ENCODE results near the gene CBLN1. TPM values are rescaled to one million over a fixed set of nuclear protein-coding genes. Genes with fewer than 3 reads are reported as not detected.

The CBLN1 gene
- total RNA-seq, 4 donors from 2014 or later: 0.26 to 0.38 TPM; not detected in 2

GRCh38 chr16:49281843-49282642 lies 405 bp upstream of the CBLN1 start:
- intact Hi-C loops (cut with DNase I): no loop called here
- peaks cover 6 to 64% (median 22%) of the 10 kb centered on the region in 3 donors for H3K4me1 ChIP-seq
- WGBS, 2 donors: no CpG with 5 or more reads among the region's 124 CpGs
- H3K27ac ChIP-seq: peak overlapping the region in 1 of 4 donors; percentile 55
- TF ChIP-seq POLR2A (IDR thresholded peaks at IDR 0.05) (no peak), CTCF (IDR thresholded peaks at IDR 0.05) (peak in 3 of 6 experiments; percentile 12 to 40 (median 39))
- H3K4me3 ChIP-seq: peak overlapping the region; percentile 22 to 64 (median 42)
- H3K27me3 ChIP-seq: peaks cover 25 to 98% (median 37%) of the 10 kb centered on the region in 4 donors
- no peaks in the 10 kb centered on the region for H3K9me3 ChIP-seq
- no peak for DNase-seq
- no peaks in the 10 kb centered on the region for H3K36me3 ChIP-seq

DNA sequence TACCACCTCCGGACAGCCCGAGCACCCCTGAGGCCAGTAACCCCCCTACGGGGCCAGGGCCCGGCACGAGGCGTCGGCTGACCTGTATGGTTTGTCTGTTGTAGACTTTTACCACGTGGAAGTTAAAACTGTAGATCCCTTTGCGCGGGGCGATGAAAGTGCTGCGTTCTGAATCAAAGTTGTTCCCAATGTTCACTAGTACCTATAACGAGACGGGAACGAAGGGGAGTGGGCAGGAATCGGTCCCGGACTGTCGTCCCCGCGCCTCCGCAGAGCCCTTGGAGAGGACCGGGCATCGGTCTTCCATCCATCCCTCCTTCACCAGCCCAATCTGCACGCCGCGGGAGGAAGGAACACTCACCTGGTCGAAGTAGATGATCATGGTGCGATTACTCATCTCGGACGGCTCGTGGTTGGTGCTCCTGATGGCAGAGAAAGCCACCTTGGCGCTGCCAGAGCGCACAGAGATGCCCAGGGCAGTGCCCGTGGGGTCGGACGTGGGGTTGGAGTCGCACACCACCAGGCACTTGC lies 732 bp downstream of the CBLN1 start:
- Histone ChIP-seq H3K4me3 (peak overlapping the region in 3 of 4 donors; percentile 34 to 64 (median 51)), H3K27me3 (peaks cover 25 to 98% (median 47%) of the 10 kb centered on the region in 4 donors), H3K36me3 (no peaks in the 10 kb centered on the region), H3K4me1 (peaks cover 6 to 70% (median 22%) of the 10 kb centered on the region in 3 donors), H3K27ac (no peak overlapping the region), H3K9me3 (no peaks in the 10 kb centered on the region)
- WGBS, 2 donors: 10 to 20% methylated on average over 3 to 18 of the region's 37 CpGs
- intact Hi-C loops (cut with DNase I): no loop called here
- no peak for DNase-seq
- no peak for TF ChIP-seq CTCF (IDR thresholded peaks at IDR 0.05)
- no peak for TF ChIP-seq POLR2A (IDR thresholded peaks at IDR 0.05)

GRCh38 chr16:49280105-49280741 lies 1.4 kb downstream of the CBLN1 start:
- no peak for DNase-seq
- TF ChIP-seq POLR2A (IDR thresholded peaks at IDR 0.05) (no peak), CTCF (IDR thresholded peaks at IDR 0.05) (no peak)
- WGBS, 2 donors: 2 to 5% methylated on average over 11 to 12 of the region's 39 CpGs
- peaks cover 6 to 73% (median 22%) of the 10 kb centered on the region in 3 donors for H3K4me1 ChIP-seq
- H3K36me3 ChIP-seq: no peaks in the 10 kb centered on the region
- H3K4me3 ChIP-seq: no peak overlapping the region
- peaks cover 25 to 100% (median 52%) of the 10 kb centered on the region in 4 donors for H3K27me3 ChIP-seq
- no peaks in the 10 kb centered on the region for H3K9me3 ChIP-seq
- H3K27ac ChIP-seq: no peak overlapping the region
- intact Hi-C loops (cut with DNase I): no loop called here

GRCh38 chr16:49278944-49279725 lies 2.5 kb downstream of the CBLN1 start:
- peaks cover 6 to 76% (median 22%) of the 10 kb centered on the region in 3 donors for H3K4me1 ChIP-seq
- no peak overlapping the region for H3K27ac ChIP-seq
- TF ChIP-seq CTCF (IDR thresholded peaks at IDR 0.05) (no peak), POLR2A (IDR thresholded peaks at IDR 0.05) (no peak)
- H3K4me3 ChIP-seq: no peak overlapping the region
- H3K27me3 ChIP-seq: peaks cover 25 to 100% (median 54%) of the 10 kb centered on the region in 4 donors
- no peaks in the 10 kb centered on the region for H3K9me3 ChIP-seq
- no peak for DNase-seq
- intact Hi-C loops (cut with DNase I): no loop called here
- H3K36me3 ChIP-seq: no peaks in the 10 kb centered on the region
- 10 to 13% methylated on average over 13 to 14 of the region's 29 CpGs for WGBS, 2 donors

Data from esophagus squamous epithelium (tissue), 5 donors.